Measurements from ENCODE around the gene PLK3. TPM values are rescaled to one million over a fixed set of nuclear protein-coding genes. Genes with fewer than 3 reads are reported as not detected.
A peak's percentile ranks its signal among the peaks of the same experiment; 100 is the strongest.

Gene PLK3
- total and polyA plus RNA-seq, 9 of the 15 experiments (the other 6 are each of a cell fraction or from before 2014, with no cell fraction given): 0.52 to 22.7 (median 11.0) TPM

DNA sequence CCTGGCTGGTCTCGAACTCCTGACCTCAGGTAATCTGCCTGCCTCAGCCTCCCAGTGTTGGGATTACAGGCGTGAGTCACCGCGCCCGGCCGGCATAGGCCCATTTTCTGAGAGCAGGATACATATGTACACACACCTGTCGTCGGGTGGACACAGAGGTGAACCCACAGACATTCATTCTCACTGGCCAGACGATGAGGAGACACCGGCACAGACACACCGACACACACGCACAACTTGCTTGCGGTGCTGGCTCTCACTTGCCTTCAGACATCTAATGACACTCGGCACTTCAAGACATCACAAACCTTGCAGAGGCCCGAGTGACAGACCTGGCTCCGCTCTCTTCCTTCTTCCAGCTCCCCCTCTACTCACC lies 42.3 kb downstream of the PLK3 start (continued):
- TF ChIP-seq, protein P1, sequence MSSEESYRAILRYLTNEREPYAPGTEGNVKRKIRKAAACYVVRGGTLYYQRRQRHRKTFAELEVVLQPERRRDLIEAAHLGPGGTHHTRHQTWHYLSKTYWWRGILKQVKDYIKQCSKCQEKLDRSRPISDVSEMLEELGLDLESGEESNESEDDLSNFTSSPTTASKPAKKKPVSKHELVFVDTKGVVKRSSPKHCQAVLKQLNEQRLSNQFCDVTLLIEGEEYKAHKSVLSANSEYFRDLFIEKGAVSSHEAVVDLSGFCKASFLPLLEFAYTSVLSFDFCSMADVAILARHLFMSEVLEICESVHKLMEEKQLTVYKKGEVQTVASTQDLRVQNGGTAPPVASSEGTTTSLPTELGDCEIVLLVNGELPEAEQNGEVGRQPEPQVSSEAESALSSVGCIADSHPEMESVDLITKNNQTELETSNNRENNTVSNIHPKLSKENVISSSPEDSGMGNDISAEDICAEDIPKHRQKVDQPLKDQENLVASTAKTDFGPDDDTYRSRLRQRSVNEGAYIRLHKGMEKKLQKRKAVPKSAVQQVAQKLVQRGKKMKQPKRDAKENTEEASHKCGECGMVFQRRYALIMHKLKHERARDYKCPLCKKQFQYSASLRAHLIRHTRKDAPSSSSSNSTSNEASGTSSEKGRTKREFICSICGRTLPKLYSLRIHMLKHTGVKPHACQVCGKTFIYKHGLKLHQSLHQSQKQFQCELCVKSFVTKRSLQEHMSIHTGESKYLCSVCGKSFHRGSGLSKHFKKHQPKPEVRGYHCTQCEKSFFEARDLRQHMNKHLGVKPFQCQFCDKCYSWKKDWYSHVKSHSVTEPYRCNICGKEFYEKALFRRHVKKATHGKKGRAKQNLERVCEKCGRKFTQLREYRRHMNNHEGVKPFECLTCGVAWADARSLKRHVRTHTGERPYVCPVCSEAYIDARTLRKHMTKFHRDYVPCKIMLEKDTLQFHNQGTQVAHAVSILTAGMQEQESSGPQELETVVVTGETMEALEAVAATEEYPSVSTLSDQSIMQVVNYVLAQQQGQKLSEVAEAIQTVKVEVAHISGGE (CRISPR knock-in tag; IDR thresholded peaks at IDR 0.05): no peak
- TF ChIP-seq ZNF124 (CRISPR knock-in tag; IDR thresholded peaks at IDR 0.05): no peak
- peak; percentile 15 to 44; a peak in 1 of 4 replicates for TF ChIP-seq KDM1A (IDR thresholded peaks at IDR 0.05)
- no peak for TF ChIP-seq ADNP (tag; IDR thresholded peaks at IDR 0.05)
- no peak for TF ChIP-seq BACH1 (tag; IDR thresholded peaks at IDR 0.05)
- TF ChIP-seq ZHX1 (conservative IDR thresholded peaks at IDR 0.05; ENCODE audit: low read length): no peak
- TF ChIP-seq TOE1 (IDR thresholded peaks at IDR 0.05; ENCODE audit: borderline replicate concordance): 0 out of 2 replicates have a peak, but pooled peaks have one; percentile 6
- no peak for TF ChIP-seq TOE1 (CRISPR knock-in tag; IDR thresholded peaks at IDR 0.05; ENCODE audit: borderline replicate concordance, low read depth)
- TF ChIP-seq RNF2 (IDR thresholded peaks at IDR 0.05): no peak
- no peak for TF ChIP-seq ZNF184 (CRISPR knock-in tag; IDR thresholded peaks at IDR 0.05)
- no peak for TF ChIP-seq XRCC5 (IDR thresholded peaks at IDR 0.05; ENCODE audit: low read depth, low read length)
- TF ChIP-seq PHF8 (IDR thresholded peaks at IDR 0.05; ENCODE audit: borderline replicate concordance, low read length): no peak
- TF ChIP-seq, protein P2, sequence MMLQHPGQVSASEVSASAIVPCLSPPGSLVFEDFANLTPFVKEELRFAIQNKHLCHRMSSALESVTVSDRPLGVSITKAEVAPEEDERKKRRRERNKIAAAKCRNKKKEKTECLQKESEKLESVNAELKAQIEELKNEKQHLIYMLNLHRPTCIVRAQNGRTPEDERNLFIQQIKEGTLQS (IDR thresholded peaks at IDR 0.05): peak; percentile 63
- TF ChIP-seq, protein P2 (CRISPR knock-in tag; conservative IDR thresholded peaks at IDR 0.05): no peak
- no peak for TF ChIP-seq MAZ (CRISPR knock-in tag; conservative IDR thresholded peaks at IDR 0.05 in 1 of 2, IDR thresholded peaks at IDR 0.05 in 1 of 2)
- TF ChIP-seq E2F3 (CRISPR knock-in tag; IDR thresholded peaks at IDR 0.05): no peak
- TF ChIP-seq CBX2 (IDR thresholded peaks at IDR 0.05; ENCODE audit: insufficient read depth, low read length, poor library complexity, severe bottlenecking): no peak
- TF ChIP-seq JUND (IDR thresholded peaks at IDR 0.05; ENCODE audit: borderline replicate concordance, low read depth, low read length): peak; percentile 48; the same call in 1 of the 2 replicates
- no peak for TF ChIP-seq JUND (tag; IDR thresholded peaks at IDR 0.05; ENCODE audit: borderline replicate concordance, low read depth, low read length)
